T-helper 2 cell (primary cell): ENCODE measurements around the gene KDM2A.
A peak's percentile ranks its signal among the peaks of the same experiment; 100 is the strongest.

Experiments
- DNase-seq, 5 experiments: peaks; one replicate each; pipeline versions ENCODE4 v3.0.0 to v3.0.0-alpha.2; 2012 to 2022

The KDM2A gene

DNA sequence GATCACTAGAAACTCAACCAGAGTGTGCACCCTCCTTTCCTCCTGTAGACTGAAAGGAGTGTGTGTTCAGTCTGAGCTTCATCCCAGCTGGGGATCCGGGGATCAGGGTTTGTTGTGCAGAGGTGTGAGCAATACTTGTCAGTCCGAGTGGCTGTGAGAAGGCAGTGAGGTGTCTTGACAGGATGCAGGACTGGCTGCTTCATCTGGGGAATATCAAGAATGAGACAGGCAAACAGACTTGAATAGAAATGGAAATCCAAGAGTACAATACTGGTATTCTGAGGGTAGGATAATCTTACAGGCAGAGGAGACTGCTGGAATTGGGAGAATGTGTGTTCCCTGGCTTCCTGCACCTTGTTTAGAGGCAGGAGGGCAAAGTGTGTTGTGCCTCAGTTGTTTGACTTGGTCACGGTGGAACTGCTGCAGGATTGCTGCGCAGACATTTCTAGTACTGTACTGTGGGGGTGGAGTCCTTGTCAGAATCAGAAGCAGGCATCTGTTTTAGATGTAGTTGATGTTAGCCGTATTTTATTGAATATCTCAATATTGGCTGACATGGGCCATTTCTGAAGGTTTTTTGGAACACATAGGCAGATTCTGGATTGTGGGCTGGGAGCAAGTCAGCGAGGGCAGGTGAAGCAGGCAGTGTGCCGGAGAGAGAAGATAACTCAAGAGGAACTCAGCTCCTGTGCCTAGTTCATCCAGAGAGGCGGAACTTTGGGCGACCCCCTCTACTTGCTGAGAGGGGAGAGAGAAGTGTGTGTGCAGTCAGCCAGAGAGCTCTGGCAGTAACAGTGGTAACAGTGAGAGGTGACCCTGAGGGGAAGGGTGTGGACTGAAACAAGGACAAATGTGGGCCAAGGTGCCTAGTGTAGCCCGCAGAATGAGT, 120.1 kb downstream of the KDM2A start:
- DNase-seq = no peak

DNA sequence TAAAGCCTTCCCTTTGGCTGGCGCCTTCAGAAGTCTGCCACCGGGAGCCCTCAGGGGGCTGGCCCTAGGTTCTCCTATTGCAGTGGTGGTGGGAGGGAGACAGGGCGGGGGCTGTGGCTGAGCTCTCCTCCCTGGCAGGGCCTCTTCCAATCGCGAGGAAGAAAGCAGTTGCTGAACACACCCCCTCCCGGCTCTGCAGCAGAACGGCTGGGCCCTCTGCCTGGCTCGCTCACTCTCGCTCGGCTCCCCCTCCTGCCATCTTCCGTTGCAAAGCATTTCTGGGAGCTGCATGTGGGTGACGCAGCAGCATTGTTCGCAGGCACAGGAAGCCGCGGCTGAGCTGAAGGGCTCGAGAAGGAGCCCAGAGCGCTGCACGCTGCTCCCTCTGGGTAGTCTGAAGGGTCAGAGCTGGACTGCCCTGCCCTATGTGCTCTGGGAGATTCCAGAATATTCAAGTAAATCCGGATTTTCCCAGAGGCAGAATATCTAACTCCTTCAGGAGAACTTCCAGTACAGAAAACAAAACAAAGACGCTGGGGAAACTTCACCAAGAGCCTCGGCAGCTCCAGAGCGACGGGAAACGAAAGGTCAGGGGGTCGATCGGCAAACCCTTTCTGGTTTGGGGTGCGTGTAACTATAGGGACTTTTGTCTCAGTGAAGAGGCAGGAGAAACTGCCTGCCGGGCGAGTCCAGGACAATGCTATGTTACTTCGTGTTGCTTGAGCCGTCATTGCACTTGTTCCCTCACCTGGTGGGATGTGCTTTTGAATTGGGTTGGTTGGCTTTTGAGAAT, 120.9 kb downstream of the KDM2A start:
- DNase-seq = peak; percentile 86 to 100 (median 97)

GRCh38 chr11:67240576-67241389, 121.7 kb downstream of the KDM2A start:
- DNase-seq = peak; percentile 52 to 93 (median 81)

DNA sequence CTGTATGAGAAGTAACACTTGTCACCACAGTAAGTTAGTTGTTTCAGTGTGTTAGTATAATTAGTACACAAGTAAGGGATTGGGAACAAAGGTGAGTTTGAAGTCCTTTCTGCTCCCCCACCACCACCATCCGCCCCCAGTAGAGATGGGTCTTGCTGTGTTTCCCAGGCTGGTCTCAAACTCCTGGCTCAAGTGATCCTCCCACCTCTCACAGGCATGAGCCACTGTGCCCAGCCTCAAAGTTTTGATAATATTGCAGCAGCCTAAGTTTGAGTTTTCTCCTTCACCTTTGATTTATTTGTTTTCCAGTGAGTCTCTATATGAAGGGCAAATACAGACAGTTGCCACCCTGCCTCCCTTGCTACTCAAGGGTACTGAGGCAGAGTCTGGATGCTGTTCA, 123.5 kb downstream of the KDM2A start:
- no peak for DNase-seq

DNA sequence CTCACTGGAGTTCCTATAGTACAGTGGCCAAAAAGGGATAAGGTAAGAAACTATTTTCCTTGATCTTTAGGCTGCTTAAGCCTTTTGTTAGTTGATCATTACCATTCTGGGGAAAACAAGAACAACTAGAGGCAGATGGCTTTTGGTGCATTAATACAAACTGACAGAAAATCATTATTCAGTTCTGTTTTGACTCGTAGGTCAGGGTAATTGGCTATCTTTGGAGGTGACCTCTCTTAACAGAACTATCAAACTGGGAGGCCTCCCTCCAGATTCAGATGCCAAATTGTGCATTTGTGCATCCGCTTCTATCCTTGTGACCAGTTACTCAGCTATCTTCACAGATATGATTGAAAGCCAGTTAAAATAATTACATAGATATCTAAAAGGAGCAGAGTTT, 124.0 kb downstream of the KDM2A start:
- DNase-seq = no peak

DNA sequence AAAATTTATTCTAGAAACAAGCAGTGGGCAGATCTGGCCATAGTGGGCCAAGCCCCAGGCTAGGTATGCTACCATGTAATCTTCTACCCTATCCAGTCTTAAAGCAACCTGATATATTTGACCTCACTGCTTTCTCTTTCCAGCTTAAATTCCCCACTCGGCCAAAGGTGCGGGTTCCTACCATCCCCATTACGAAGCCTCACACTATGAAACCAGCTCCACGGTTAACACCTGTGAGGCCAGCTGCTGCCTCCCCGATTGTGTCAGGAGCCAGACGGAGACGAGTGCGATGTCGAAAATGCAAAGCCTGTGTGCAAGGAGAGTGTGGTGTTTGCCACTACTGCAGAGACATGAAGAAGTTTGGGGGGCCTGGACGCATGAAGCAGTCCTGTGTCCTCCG, 126.0 kb downstream of the KDM2A start:
- no peak for DNase-seq

DNA sequence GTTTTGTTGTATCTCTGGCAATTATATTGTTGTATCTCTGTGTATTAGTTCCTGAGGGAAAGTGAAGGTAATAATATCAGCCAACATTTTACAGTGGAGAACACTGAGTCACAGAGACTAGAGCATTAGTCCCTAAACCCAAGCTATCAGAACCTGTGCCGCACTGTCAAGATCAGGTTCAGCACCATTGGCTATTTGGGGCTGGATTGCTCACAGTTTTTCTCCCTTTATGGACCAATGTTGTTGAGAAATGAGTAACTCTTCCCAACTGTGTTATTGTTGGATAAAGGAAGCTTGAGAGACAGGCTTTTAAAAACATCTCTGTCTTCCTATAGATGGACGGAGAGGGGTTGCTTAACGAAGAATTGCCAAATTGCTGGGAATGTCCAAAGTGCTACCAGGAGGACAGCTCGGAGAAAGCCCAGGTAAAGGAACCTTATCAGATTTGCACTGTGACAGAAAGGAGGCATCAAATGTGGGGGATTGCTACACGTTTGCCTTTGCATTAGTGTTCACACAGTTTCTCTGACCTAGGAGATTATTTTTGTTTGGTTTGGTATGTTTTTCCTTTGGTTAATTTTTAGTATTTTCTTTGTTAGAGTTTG, 129.0 kb downstream of the KDM2A start:
- DNase-seq = no peak

- no peak for DNase-seq
Measured at GRCh38 chr11:67248653-67249052, 129.6 kb downstream of the KDM2A start.

DNA sequence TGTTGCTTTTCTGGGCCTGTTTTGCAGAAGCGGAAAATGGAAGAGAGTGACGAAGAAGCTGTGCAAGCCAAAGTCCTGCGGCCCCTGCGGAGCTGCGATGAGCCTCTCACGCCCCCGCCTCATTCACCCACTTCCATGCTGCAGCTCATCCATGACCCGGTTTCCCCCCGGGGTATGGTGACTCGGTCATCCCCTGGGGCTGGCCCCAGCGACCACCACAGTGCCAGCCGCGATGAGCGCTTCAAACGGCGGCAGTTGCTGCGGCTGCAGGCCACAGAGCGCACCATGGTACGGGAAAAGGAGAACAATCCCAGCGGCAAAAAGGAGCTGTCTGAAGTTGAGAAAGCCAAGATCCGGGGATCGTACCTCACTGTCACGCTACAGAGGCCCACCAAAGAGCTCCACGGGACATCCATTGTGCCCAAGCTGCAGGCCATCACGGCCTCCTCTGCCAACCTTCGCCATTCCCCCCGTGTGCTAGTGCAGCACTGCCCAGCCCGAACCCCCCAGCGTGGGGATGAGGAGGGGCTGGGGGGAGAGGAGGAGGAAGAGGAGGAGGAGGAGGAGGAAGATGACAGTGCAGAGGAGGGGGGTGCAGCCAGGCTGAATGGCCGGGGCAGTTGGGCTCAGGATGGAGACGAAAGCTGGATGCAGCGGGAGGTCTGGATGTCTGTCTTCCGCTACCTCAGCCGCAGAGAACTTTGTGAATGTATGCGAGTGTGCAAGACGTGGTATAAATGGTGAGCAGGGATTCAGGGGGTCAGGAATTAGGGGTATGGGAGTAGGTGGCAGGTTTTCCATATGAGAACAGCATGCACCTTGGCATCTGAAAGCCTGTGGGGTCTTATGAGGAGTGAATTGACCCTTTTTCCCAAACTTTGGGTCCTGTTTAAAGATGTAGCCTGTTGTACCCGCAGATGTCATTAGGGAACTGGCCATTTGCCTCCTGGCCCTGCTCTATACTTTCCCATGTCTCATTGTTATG, 131.3 kb downstream of the KDM2A start:
- no peak for DNase-seq

DNA sequence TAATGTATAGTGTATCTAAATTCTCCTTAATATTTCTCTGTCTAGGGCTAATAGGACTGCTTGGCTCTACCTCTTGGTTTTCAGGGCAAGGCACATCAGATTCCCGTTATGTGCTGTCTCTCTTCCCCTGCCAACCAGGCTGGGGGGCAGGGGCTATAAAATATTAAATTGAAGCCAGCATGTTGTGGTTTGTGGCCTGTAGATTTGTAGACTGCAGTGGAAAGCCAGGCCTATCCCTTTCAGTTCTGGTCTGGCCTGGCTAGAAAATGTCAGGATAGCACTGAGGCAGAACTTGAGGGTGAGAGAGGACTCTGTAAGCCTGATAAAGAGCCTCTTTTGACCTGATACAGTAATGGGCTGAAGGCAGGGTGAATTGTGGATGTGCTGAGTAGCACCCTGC, 132.8 kb downstream of the KDM2A start:
- no peak for DNase-seq

DNA sequence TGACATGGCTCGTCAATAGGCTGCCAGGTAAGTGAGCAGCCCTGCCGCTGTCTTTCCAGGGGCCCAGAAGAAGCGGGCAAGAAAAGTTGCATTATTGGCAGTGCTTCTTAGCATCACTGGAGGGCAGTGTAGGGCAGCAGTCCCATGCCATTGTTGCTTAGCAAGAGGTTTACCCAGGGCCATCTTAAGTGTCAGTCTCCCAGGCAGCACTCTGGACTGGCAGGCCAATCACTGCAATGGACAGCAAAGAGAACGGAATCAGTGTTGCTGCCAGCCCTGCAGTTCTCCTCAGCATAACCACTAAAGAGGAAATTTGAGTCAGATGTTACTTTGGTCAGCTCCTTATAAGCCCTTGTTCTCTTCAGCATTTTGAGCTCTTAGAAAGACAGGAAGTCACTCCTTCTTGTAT, 133.8 kb downstream of the KDM2A start:
- peak in 1 of 5 experiments; percentile 72 for DNase-seq

DNA sequence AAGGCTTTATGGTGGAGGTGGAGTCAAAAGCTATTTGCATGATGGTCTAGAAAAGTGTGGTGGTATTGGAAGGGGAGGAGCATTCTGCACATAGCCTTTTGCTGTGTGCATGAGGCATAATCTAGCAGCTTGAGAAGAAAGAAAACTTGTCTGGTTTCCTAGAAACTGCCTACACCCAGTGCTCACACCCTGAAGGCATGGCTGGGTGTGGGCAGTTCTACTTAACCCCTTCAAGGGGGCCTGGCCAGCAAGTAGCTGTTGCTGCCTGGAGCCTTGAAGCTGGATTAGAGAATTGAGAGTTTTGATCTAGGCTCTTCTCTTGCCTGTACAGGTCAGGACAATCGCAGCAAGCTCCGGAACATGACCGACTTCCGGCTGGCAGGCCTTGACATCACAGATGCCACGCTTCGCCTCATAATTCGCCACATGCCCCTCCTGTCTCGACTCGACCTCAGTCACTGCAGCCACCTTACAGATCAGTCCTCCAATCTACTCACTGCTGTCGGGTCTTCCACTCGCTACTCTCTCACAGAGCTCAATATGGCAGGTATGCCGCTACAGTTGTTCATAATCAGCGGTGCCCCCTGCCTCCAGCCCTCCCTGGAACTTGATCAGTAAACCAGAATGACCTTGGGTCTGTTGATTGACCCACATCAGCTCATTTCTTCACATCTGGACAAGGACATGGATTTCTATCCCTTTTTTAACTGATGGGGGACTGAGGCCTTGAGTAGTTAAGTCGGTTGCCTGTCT, 135.0 kb downstream of the KDM2A start:
- DNase-seq = no peak

DNA sequence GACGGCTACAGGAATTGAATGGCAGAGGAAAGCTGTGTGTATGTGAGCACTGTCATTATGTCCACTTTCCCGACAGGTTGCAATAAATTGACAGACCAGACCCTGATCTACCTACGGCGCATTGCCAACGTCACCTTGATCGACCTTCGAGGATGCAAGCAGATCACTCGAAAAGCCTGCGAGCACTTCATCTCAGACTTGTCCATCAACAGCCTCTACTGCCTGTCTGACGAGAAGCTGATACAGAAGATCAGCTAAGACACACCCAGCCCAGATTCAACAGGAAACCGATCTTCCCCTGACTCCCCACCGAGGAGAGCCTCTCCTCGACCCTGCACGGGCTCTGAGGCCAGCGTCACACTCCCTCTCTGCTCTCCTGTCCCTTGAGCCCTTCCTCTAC, 135.7 kb downstream of the KDM2A start:
- no peak for DNase-seq

DNA sequence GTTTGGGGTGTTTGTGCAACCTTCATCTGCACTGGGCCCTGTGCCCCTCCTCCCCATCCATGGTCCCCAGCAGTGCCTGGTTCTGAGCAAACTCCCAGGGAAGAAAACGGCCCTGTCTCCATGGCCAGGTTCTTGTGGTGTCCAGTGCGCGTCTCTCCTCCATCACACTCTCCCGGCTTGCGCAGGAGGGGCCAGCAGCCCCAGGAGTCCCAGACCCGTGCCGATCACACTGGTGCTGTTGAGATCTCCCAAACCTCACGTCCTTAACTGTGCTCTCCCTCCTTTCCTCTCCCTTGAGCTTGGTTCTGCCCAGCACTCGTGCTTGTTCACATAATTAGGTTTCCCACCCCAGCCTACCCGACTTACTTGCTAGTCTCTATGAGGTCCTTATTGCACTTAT, 136.3 kb downstream of the KDM2A start:
- no peak for DNase-seq

DNA sequence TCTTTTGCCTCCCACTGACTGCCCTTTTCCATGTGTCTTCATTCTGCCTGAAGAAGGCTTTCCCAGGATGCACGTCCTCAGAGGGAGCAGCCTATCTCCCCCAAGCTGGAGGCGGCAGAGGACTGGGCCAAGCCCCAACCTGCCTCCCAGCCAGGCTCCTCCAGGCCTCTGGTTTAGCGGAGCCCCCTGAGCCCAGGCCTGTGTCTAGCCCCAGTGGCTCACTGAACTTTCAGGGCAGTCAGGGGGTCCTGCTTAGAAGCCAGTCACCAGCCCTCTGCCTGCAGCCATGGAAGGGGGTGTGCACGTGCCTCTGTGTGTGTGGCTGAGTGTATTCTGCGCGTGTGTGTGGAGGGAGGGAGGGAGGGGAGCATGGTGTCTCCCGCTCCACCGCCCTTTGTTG, 136.8 kb downstream of the KDM2A start:
- no peak for DNase-seq

DNA sequence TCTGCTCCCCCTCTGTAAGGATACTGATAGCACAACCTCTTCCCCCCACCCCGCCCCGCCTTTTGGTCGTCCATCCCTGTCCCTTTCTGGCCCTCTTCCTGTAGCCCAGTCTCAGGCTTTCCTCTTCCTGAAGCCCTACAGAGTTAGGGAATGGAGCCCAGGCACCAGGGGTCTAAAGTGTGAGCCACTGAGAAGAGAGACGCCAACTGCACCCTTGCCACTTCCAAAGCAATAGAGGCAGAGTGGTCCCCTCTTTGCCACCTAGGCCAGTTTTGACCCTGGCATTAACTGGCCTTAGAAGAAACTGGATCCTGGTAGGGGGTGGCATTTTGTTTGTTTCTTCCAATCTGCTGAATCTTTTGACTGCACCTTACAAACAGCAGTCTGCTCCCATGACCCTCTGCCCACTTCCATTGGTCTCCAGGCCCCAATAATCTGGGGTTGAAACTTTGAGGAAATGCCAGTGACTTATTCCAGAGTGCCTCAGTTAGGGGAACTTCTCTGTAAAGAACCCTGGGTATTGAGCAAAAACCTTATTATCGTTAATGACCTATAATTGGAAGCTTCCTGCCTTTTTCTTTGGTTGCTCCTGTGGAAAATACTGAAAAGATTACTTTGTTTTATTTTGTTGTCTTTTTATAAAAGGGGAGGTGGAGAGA, 137.5 kb downstream of the KDM2A start:
- no peak for DNase-seq

GRCh38 chr11:67260406-67260805, 141.3 kb downstream of the KDM2A start:
- no peak for DNase-seq

GRCh38 chr11:67260885-67261639, 142.0 kb downstream of the KDM2A start:
- peak in 2 of 5 experiments; percentile 27 to 47 for DNase-seq

- peak in 1 of 5 experiments; percentile 2 for DNase-seq
Measured at GRCh38 chr11:67261640-67261945, 142.5 kb downstream of the KDM2A start.
